ENCODE results near the gene TMEM121. TPM values are rescaled to one million over a fixed set of nuclear protein-coding genes. Genes with fewer than 3 reads are reported as not detected.

Gene TMEM121
- total and polyA plus RNA-seq, 10 of the 15 experiments (the other 5 are each of a cell fraction or from before 2014, with no cell fraction given) = 0.04 to 4.9 (median 1.2) TPM; not detected in 2

- no peak for TF ChIP-seq ELK1 (IDR thresholded peaks at IDR 0.05; ENCODE audit: low read depth, low read length)
- no peak for TF ChIP-seq SUPT20H (IDR thresholded peaks at IDR 0.05; ENCODE audit: borderline replicate concordance, control insufficient read depth, low read depth, low read length)
- TF ChIP-seq PAX5 (IDR thresholded peaks at IDR 0.05; ENCODE audit: borderline replicate concordance, low read depth, low read length) = no peak
Observed at GRCh38 chr14:105531894-105532623, 5.7 kb downstream of the TMEM121 start (continued).

- Histone ChIP-seq H3K4me1 (ENCODE audit: control insufficient read depth, insufficient read depth, low read length) (peaks cover 4% of the 10 kb centered on the region), H3K4me3 (no peak overlapping the region), H3K36me3 (ENCODE audit: control insufficient read depth in 2 of 2, insufficient read depth in 2 of 2, low read length in 1 of 2) (no peaks in the 10 kb centered on the region), H3K27ac (ENCODE audit: control insufficient read depth, insufficient read depth) (no peak overlapping the region), H4K20me1 (ENCODE audit: control insufficient read depth, insufficient read depth) (no peaks in the 10 kb centered on the region), H3K4me2 (ENCODE audit: control insufficient read depth, insufficient read depth) (peak overlapping the region; percentile 20; the same call in 1 of the 2 replicates), H3K27me3 (replicated peaks in 1 of 2; ENCODE audit: control insufficient read depth in 2 of 2, insufficient read depth in 2 of 2, low read length in 1 of 2) (peaks cover 2 to 6% of the 10 kb centered on the region in 2 experiments; a peak in 3 of 4 replicates), H3K9me3 (replicated peaks; ENCODE audit: control insufficient read depth, insufficient read depth, low read length) (no peaks in the 10 kb centered on the region), H3K79me2 (ENCODE audit: control insufficient read depth, insufficient read depth, low read length) (no peaks in the 10 kb centered on the region), H2AFZ (ENCODE audit: control insufficient read depth, low read depth, low read length) (no peak overlapping the region), H3K9ac (ENCODE audit: control insufficient read depth, insufficient read depth, low read length) (no peak overlapping the region)
- FAIRE-seq (peak; percentile 78), ATAC-seq (peak; percentile 71), DNase-seq (ENCODE audit: low read depth, low spot score) (no peak)
- RAD21 ChIA-PET (ENCODE audit: unreplicated experiment) = interaction anchor here (1.0 to 1.5 kb wide), 3 partner anchors 17 to 840 kb away, joined by 3 read pairs; no protein-coding TSS in a partner anchor
- SMC1A ChIA-PET (ENCODE audit: uncharacterized antibody, unreplicated experiment) = interaction anchor here (1.4 kb wide), 1 partner anchor 162 kb away, joined by 6 read pairs; no protein-coding TSS in a partner anchor
- POLR2A ChIA-PET = no interaction called here
- CTCF ChIA-PET = interaction anchor here (0.6 to 3.0 kb wide), 7 partner anchors 11 to 885 kb away, joined by 3 to 17 read pairs (median 5); no protein-coding TSS in a partner anchor
- under 1% methylated on average over 10 of the region's 10 CpGs for WGBS (ENCODE audit: insufficient coverage, insufficient replicate concordance, low lambda C conversion rate, missing lambda C conversion rate)
- in situ Hi-C loops (cut with MboI) = loop anchor here (10.0 kb wide), 2 partner anchors 472 to 632 kb away; no protein-coding TSS in a partner anchor
- BruUV-seq (replicated peaks) = no TSS peak
- intact Hi-C loops (cut with micrococcal nuclease; ENCODE audit: unreplicated experiment) = loop anchor here (2.0 to 10.0 kb wide), 3 partner anchors 162 to 882 kb away; no protein-coding TSS in a partner anchor
- TF ChIP-seq MTA3 (IDR thresholded peaks at IDR 0.05; ENCODE audit: borderline replicate concordance, low read length) (no peak), HCFC1 (IDR thresholded peaks at IDR 0.05; ENCODE audit: low read length) (no peak), YY1 (IDR thresholded peaks at IDR 0.05; ENCODE audit: low read depth, low read length) (0 out of 2 replicates have a peak, but pooled peaks have one; percentile 34), REST (IDR thresholded peaks at IDR 0.05; ENCODE audit: low read depth, low read length) (no peak), SMAD1 (IDR thresholded peaks at IDR 0.05; ENCODE audit: low read depth, partially characterized antibody) (no peak), RAD21 (IDR thresholded peaks at IDR 0.05; ENCODE audit: insufficient read depth, low read depth, low read length) (peak; percentile 16; the same call in 1 of the 2 replicates), ATF7 (IDR thresholded peaks at IDR 0.05; ENCODE audit: low read depth) (no peak), SMC3 (IDR thresholded peaks at IDR 0.05; ENCODE audit: borderline replicate concordance, low read length) (peak; percentile 39; the same call in 1 of the 2 replicates), CTCF (IDR thresholded peaks at IDR 0.05 in 2 of 3, conservative IDR thresholded peaks at IDR 0.05 in 1 of 3; ENCODE audit: control insufficient read depth in 2 of 3, extremely low read depth in 1 of 3, insufficient read depth in 1 of 3, low read depth in 3 of 3, low read length in 3 of 3) (peak; percentile 31 to 67 (median 48)), TARDBP (IDR thresholded peaks at IDR 0.05; ENCODE audit: borderline replicate concordance) (no peak), RB1 (IDR thresholded peaks at IDR 0.05; ENCODE audit: borderline replicate concordance) (no peak)
Observed at GRCh38 chr14:105532735-105533141, 6.4 kb downstream of the TMEM121 start.

Measured in GM12878 (cell line).